T-helper 9 cell (primary cell): Measurements from ENCODE around the gene SORCS1.

Experiments
- DNase-seq: peaks from one replicate; pipeline ENCODE4 v3.0.0-alpha.2; 2020

The SORCS1 gene

DNA sequence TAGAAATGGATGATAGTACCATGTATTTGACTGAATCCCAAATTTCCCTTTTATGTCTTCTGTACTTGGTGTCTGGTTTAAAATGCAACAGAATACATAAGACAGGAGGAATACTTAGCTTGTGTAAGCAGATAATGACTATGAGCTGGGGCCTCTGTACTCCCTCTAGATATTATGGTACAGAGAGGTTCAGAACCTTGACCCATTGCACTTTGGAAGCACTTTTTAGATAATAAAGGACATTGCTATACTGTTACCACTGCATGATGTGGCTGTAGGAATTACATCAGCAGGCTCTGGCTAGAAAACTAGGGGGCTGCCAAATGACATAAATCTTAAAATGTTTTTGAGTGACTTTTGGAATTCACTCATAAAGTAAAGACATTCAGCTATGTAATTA, 526.6 kb downstream of the SORCS1 start:
- no peak for DNase-seq

DNA sequence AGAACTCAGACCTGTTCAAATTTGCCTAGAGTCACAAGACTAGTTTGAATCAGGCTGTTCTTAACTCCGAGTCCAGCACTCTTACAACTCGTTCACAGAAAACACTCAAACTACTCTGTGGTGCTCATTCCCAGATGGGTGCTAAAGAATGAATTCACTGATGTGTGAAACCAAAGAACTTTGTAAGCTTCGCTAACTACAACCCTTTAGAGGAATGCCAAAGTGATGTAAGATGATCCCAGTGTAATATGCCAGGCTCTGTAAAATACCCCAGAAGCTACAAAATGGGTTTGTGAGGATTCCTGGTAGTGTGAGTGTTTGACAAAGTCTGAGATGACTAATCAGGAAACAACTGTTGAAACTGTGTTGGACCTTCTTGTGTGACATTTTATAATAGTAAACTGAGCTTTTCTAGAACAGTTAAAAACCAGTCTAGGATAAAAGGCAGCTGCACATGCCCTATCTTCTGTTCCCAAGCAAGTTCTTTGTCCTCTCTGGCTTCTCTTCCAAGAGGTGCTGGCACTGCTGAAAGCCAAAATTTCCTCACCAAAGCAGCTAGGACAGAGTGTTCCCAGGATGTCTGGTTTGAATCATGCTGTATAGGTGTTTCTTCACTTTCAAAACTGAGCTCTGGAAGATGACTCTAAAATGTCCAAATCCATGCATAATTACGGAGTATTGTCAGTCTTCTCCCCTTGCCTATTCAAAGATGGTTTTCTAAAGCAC, 527.6 kb downstream of the SORCS1 start:
- DNase-seq = no peak

DNA sequence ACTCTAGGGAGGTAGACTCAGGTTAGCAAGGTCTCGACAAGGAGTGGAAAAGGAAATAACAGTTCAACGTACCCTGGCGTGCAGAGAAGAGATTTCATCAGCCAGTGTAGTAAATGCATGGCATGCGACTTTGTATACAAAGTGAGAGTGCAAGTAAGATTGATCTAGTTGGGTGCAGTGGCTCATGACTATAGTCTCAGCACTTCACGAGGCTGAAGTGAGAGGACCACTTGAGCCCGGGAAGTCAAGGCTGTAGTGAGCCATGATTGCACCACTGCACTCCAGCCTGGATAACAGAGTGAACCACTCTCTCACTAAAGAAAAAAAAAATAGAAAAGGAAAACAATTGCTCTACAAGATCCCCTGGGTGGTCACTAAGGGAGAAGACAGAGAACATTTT, 528.6 kb downstream of the SORCS1 start:
- no peak for DNase-seq

DNA sequence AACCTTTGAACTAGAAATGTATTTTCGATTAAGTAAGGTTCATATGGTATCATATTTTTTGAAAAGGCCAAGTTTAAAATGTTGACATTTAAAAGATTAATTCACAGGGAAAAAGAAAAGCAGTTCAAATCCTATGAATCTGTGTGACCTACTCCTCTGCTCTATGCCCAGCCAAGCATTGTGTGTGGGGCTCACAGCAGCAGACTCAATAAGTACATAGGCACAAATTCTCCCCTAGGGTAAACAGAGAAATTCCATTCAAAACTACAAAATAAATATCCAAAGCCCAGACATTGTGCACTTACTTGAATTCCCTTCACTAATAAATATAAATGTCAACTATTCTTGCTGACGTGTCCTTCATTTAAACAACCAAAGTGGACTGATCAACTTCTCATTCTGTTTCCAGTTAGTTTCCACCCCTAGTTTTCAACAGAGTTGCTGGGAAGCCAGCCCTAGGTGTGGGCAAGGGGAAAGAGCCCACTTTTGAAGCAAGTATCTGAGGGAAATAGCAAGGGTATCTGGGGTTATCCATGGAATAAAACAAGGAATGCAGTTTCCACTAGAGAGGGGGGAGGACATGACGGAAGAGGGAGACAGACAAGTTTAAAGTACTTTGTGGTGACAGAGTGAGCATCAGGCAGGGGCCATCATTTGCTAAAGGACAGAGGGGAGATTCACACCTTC, 533.3 kb downstream of the SORCS1 start:
- DNase-seq = no peak

DNA sequence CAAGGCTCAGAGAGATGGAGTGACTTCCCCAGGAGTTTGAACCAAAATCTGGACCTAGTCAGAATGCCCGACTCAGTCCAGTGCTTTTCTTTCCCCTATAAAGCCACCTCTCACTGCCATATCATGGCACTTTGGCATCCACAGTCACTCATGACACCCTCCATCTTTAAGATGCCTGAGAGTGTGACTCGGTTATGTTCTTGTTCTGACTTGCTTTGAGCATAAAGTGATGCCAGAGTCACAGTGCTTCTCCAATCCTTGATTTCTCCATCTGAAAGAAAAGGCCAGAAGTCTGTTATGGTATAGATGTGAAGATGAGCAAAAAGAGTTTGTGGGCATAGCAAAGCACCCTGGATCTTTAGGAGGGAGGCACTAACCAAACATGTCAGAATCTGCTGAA, 538.1 kb downstream of the SORCS1 start:
- DNase-seq = no peak

DNA sequence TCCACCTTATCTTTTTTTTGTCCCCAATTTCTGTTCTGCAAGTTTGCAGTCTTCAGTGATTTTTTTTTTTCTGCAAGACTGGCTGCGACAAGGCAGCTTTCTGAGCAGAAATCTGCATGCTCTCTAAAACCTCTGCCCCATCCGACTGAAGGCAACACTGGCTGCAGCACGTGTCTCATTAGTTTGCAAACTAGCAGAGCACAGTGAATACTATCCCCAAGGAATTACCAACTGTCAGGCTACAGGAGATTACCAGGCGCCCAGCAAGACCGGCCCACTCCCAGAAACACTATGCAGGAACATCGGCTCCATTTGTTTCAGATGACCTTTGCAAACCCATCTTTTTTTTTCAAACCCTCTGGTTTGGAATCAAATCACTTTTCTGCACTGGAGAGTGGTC, 538.8 kb downstream of the SORCS1 start:
- no peak for DNase-seq

DNA sequence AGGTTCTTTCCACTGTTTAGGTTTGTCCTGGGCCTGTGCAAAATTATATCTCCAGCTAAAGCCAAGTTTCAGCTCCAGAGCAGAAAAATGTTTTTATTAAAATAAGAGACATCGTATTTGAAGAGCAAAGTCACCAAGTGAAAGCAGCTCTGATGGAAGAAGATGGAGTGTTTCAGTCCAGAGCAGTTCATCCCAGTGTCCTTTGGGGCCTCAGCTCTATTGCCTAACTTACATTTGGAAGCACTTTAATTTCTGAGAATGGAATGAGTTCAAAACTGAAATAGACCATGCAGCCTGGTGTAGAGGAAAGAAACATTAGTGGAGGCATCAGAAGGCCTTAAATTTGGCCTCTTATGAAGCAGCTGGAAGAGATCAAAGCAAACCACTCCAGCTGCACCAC, 545.2 kb downstream of the SORCS1 start:
- DNase-seq = no peak

DNA sequence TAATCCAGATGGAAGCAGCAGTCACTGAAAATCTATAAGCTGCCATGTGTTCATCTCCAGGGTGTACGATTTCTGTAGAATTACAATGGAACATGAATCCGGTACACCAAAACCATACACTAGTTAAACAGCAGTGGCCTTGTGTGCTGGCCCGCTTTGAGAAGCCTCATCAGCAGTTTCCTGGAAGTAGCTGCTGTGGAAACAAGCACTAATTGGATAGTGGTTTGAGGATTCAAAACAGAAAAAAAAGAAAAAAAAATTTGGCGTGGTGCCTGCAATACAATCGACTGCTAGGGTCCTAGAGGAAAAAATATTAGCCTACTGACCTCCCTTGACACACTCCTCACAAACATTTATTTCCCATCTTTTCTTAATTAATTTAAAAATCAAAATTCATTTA, 545.9 kb downstream of the SORCS1 start:
- no peak for DNase-seq

DNA sequence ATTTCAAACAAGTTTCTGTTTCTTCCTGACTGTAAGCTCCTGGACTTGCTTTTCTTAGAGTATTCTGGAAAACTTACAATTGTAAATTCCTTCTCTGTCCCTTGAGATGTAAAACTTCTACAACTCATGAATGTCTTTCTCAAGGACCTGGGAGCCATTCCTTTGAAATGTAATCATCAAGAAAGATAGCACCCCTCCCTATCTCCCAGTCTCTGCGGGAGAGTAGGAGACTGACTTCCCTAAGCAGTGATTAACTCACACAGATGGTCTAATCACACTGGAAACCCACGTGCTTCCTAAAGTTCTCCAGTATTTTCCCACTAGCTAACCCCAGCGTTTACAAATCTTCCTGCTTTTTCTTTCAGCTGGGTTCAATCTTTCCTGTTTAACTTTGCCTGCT, 549.4 kb downstream of the SORCS1 start:
- DNase-seq = no peak

DNA sequence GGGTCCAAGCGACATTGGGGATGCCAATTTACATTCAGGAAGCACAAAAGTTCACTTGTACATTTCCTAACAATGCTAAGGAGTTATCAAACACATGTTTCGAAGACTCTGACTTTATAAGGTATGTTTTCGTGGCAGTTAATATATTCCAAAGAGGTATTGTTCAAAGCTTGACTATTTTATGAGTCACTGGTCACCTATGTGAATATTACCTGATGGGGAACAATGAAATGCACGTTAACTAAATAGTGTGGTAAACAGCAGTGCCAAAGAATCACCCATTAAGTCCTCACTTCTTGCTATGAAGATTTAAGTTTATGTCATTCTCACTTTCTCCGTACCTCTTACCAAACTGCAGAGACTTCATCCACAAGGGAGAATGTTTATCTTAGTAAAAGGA, 550.2 kb downstream of the SORCS1 start:
- no peak for DNase-seq

DNA sequence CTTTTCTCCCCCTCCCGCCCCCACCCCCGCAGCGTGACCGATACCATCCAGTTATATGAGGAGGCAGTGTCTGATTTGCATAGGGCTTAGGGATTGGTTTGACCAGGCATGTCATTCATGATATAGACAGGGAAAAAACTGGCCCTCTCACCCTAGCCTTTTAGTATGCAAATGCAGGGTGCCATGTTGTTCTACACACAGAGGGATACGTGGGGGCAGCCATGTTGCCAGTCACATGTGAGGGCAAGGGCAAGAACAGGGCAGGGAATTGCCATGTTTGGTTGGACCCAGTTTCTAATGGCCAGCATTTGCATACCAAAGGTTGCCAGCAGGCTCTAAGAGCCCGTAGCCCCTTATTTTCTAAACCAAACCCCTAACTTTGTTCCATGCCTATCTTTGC, 552.1 kb downstream of the SORCS1 start:
- no peak for DNase-seq

DNA sequence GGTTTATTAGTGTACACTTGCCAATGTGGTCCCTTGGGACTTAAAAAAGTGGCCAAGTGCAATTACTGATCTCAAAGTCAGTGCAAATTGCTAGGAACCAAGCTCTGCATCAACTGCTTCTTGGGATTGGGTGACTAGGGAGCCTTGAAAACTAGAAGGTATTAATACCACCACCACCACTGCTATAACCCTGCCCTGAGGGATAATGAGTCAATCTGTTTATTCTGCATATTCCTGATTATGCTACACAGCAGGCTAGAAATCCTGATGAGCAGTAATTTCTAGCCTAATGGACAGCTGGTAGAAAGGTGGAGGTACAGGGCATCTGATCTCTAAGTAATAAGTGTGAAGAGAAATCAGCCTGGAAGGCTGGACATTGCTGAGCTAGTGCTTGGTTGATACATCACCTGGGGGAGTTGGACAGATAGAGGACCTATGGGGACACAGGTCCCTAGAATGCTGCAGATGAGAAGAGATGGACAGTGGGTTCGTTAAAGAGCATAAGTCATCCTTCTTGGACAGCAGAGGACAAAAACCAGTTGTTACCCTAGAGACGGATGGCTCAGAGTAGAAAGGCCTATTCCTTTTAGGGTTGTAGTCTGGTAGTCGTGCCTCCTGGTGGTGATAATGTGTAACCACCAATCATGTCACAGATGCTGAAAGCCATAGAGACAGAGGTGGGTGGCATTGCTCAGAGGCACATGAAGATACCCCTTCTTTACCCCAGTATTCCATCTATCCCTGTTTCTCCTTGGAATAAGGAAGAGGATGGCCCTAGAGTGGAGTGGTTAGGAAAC, 554.8 kb downstream of the SORCS1 start:
- DNase-seq = no peak

DNA sequence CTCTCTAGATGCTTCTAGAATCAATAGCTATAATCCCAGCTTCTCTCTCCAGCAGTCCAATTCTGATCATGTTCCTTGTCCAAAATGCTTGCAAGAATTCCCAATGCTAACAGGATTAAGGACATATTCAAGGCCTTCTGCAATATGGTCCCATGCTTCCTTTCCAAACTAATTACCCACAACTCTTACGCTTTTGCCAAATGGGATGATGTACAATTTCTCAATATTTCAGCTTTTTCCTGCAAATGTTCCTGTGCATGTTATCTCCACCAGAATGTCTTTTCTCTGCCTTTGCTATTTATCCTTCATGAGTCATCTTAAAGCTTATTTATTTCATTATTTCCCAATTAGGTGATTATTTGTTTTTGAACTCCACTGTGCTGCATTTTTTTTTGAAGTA, 556.4 kb downstream of the SORCS1 start:
- no peak for DNase-seq

DNA sequence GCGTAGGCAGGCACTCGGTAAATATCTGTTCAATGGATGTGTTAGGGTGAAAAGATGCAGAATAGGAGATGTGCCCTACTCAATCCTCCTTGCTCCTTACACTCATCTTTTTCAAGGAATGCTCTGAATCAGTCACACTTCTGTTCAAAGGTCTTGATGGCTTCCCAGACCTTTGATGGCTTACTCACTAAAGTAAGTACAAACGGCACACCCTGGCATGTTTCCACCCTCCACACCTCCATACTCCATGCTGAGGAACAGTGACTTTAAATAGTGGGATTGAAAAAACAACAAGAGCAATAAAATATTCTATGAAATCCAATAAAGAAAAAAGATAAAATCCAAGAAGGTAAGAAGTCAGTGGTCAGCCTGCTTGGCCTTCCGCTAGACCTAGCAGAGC, 569.2 kb downstream of the SORCS1 start:
- no peak for DNase-seq

DNA sequence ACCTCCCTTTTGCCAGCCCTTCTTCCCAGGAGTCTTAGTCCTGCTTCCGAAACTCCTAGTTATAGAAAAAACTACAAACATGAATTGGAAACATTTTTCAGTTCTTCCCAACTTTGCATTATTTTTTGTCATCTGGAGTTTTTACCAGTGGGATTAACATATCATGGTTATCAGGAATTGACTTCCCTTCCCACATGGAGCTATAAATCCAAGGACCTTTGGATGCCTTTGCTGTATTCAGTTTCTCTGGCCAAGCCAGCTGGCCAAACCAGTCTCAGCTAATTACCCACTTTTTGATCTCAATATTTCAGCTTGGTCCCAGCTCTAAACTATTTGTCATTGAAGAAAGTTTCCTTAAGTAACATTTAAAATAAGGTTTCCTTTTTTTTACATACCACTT, 570.6 kb downstream of the SORCS1 start:
- DNase-seq = no peak

DNA sequence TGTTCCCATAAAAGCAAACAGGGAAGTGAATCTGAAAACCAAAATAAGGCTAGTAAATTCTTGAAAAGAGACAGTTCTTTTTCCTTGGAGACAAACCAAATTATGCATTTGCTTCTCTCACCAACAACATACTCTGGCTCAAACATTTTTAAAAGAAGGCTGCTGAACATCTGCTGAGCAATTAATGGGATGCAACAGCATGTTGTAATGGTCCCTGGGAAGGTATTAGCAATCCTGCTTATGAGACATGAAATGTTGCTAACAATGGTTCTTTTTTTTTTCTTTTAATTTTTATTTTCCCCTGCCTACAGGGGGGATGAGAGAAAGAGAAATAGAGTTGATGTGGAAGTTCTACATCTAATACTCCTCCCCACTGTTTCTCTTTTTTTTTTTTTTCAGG, 572.1 kb downstream of the SORCS1 start:
- no peak for DNase-seq

DNA sequence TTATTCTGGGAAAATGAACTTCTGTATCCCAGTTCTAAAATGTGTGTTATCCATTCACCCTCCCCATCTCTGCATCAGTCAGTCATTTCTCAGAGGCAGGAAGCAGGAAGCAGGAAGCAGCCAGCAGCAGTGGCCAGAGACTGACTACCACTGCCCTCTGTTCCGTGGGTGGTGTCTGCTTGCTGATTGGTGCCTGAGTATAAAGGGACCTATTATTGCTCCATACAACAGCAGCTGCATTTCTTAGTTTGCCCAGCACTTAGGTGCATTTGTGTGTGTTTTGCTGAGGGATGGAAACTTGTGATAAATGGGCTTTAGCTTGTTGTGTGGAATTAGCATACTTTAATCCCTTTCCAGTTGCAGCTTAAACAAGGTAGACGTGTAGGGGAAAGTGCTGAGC, 582.2 kb downstream of the SORCS1 start:
- DNase-seq = no peak

DNA sequence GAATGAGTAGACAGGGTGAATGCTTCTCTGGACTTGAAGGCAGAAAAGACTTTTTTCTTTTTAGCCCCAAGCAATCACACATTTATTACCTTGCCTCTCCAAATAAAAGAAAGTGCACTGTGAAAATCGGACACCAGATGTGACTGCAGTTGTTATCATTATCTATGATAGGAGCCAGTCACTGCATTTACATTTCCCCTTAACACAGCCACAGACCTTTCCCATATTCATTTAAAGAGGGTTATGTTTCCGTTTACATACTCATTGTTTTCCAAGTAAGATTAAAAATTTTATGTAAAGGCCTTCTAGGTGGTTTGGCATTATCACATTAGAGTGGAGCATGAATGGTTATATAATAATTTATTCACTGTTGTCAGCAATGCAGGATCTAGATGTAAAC, 586.8 kb downstream of the SORCS1 start:
- no peak for DNase-seq

DNA sequence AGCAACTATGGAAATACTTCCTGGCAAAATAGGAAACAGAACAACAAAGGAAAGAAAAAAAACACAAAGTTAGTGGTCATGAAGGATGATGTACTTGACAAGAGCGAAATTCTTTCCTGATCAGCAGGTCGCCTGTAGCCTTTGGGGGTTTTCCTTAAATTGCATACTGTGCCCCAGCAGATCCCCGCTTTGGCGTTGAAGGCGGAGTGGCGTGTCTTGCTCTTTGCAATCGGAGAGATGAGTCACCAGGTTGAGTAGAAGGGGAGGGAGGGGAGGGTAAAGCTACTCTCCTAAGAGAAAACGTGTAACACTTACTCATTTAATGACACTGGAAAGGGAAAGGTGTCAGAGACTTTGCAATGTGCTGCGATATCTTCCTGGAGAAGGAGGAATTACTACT, 587.2 kb downstream of the SORCS1 start:
- DNase-seq = no peak

DNA sequence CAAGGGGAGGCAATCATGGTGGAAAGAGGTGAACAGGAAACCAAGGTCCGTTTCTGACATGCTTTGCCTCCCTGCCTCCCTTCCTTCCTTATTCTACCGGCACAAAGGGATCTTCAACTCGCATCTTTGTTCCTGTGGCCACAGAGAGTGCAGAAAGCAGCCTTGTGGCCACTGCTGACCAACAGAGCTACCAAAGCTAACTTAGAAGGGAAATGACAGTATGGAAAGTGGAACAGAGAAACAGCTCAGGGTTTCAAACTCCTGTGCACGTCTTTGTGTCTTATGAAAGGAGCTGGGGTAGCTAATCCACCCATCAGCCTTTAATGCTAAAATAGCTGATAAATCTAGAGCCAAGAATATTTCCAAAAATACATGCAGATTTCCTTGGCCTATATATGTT, 588.0 kb downstream of the SORCS1 start:
- no peak for DNase-seq

DNA sequence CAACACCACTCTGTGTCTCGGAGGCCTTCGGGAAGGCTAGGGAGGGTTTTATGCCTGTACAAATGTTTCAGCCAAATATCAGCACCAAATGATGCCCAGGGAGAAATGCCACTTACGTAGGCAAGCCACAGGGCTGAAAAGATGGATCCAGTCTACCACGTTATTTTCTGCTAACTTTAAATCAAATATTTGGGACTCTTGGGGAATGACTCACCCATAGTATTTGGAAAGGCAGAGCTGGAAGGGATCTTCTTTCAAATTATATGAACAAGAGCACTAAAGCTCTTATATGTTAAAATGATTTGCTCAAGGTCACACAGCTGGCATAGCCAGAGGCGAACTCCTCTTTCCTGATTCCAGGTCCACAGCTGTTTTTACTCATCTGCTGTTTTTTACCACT, 591.4 kb downstream of the SORCS1 start:
- no peak for DNase-seq

DNA sequence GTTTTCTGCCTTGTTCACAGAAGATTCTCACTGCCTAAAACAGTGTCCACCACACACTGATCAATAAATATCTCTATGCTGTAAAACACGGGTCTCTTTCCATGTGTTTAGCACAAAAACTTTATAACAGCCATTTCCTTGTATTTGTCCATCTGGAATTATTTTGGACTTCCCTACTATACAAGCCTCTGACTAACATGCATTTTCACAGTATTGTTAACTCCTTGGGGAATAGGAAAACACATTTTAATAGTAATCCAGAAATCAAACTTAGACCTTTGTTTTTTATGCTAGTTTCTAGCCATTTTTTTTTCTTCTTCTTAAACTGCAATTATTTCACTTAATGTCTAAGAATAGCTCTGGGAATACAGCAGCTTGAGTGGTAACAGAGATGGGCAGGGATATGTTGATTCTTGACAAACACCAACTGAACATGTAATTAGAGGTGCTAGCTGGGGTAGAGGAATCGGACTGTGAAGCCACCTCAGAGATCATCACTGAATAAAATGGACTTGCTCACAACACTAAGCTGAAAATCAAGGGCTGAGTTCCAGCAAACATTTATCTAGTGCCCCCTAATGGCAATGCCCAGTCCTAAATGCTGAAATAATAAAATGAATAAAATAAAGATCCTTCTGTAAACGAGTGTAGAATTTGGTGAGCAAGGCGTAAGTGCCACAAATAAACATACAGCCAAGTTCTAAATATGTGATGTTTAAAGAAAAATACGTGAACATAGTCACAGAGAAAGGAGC, 593.1 kb downstream of the SORCS1 start:
- no peak for DNase-seq

DNA sequence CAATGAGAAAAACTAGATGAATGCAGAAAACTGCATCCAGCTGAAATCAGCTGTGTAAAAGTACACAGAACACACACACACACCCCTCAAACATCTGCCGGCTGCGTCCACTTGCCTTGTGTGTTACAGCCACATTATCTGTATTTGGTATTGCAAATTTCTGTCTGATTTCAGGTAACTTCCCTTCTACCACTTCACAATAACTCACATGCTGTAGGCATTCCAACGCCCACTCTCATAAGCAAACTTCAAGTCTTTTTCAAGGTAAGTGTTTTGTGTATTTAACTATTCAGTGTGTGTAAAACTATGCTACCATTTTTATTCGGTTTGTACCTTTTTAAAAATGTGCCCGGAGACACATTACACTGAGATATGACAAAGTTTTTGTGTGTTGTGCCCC, 594.2 kb downstream of the SORCS1 start:
- DNase-seq = no peak
